ENCODE results near the gene RNF103.
"Not testable (repeated sequence)": the region's sequence is repeated elsewhere in the genome, so short reads cannot be mapped to it uniquely, and the experiment has no call there.

Gene RNF103

DNA sequence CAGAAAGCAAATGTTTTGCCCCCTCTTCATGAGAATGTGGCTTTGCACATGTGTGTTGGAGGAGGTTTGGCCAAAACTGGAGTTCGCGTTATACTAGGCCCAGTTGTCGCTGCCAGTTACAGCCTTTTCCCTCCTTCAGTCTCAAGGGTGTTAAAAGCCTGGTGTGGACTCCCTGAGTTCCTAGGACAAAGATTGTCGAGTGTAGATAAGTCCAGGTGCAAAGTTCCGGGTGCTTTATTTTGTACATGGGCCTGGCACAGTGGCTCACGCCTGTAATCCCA is 542 bp upstream of the RNF103 start:
- no peak for DNase-seq (ENCODE audit: low read depth)

GRCh38 chr2:86623043-86623493 is 597 bp downstream of the RNF103 start:
- DNase-seq (ENCODE audit: low read depth), result peak; percentile 29

GRCh38 chr2:86622519-86623042 is 1.1 kb downstream of the RNF103 start:
- no peak for DNase-seq (ENCODE audit: low read depth)

DNA sequence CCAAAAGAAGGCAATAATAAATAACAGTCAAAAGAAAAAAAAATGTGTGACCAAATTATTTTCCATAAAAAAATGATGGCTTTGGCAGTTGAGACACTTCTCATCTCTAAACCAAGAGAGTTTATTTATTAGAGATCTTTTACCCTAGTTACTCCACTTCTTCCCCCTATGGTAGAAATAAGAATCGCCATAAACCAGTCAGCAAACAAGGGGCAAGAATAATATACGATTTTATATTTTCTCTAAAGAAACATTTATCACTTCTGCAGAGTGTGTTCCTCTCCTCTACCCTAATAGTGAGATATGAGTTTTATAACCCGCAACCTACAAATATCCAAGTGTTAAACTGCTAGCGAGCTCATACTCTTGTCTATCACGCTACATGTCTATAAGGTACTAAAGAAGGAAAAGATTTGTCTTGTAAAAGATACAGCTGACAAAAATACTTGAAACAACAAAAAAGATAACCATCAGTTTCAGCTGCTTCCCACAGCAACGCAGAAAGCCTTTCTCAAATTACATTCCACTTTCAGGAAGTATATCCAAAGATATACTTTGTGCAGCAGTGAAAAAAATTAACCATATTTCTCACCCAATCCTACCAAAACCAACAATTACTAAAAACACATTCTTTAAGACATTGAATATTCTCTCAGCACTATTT is 2.3 kb downstream of the RNF103 start:
- no peak for DNase-seq (ENCODE audit: low read depth)

DNA sequence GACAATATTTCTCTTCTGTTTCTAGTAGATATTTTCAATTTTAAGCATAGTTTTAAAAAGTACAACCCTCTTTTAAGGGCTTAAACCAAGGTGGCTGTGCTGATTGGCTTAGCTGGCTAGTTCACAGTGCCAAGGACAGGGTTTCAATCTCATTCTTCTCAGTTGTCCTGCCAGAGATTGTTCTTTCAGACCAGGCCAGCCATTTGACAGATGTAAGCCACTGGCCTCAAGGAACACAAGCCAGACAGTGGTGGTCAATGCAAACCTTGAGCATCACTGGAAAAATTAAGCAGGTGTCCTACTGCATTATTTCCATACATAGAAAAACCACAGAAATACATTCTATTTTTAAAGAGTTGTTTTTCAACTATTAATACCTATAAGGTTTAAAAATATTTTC is 5.9 kb downstream of the RNF103 start:
- DNase-seq (ENCODE audit: low read depth), result no peak

DNA sequence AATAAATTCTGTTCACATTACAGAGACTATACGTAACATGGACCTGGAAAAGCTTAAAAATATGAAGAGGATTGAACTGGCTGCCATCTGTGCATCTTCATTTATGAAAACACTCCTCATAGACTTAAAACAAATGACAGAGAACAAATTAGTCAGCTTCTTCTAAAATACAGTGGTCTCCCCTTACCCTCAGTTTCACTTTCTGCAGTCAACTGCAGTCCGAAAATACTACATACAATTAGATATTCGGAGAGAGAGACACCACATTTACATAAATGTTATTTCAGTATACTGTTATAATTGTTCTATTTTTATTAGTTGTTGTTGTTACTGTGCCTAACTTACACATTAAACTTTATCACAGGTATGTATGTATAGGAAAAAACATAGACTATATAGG is 6.5 kb downstream of the RNF103 start:
- no peak for DNase-seq (ENCODE audit: low read depth)

- DNase-seq (ENCODE audit: low read depth), result no peak
Measured at GRCh38 chr2:86616502-86616901, 7.2 kb downstream of the RNF103 start.

DNA sequence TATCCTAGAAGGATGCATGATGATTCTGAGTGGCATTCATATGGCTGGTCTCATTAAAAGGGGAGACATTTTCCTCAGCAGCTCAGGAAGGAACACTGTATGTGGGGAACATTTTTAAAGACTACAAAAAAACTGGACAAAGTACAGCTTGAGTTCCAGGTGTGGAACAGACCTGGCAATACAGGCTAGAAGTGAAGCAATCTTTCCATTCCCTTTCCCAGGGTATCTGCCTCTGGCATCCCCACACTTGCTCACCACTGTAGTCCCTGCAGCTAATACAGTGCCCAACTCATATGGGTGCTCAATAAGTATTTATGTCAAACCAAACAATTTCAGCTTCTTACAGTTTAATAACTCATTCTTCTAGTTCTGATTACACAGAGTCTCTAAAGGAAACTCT is 8.1 kb downstream of the RNF103 start:
- DNase-seq (ENCODE audit: low read depth), result no peak

- no peak for DNase-seq (ENCODE audit: low read depth)
Measured at GRCh38 chr2:86613515-86613914, 10.2 kb downstream of the RNF103 start.

DNA sequence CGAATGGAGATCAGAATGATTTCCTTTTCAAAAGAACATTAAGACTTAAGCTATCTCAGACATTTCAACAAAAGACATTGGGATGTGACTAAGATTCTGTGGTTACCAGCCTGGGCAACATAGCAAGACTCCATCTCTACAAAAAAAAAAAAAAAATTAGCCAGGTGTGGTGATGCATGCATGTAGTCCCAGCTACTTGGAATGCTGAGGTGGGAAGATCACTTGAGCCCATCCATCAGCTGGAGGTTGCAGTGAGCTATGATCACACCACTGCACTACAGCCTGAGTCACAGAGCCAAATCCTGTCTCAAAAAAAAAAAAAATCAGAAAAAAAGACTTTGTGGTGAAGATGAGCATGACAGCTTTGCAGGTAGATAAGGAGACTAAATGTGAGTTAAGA is 12.8 kb downstream of the RNF103 start:
- no peak for DNase-seq (ENCODE audit: low read depth)

- no peak for DNase-seq (ENCODE audit: low read depth)
Measured at GRCh38 chr2:86608832-86609410, 14.7 kb downstream of the RNF103 start.

DNA sequence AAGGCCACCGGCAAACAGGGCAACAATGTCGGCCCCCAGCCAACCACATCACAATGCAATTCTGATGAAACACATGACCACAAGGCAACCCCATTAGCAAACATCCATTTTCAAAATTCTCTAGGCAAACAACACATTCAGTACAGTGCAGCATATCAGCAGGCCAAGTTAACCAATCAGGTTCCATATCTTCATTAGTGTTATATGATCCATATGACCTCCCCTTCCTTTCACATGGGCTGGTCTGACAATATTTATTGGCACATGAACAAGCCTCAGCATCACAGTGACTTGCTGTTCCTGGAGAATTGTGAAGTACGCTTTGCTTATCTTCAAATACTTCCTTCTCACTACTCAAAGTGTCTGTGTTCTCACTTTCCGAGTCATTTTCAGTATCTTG is 19.8 kb downstream of the RNF103 start:
- no peak for DNase-seq (ENCODE audit: low read depth)

DNA sequence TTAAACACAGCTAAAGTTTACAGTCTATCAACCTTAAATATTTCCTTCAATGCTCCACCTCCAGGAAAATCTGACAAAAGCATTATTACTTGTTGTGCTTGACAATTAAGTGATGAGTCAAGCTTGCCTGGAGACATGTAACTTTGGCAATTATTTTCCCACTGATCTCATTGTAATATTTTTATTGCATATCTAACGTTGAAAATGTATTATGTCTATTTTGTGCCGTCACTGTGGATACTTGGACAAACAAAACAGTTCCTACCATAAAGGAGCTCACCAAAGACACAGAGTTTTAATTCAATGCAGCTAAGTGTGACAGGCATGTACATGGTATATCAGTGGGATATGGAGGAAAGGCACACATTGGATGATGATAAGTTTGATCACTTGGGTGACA is 24.7 kb downstream of the RNF103 start:
- no peak for DNase-seq (ENCODE audit: low read depth)

DNA sequence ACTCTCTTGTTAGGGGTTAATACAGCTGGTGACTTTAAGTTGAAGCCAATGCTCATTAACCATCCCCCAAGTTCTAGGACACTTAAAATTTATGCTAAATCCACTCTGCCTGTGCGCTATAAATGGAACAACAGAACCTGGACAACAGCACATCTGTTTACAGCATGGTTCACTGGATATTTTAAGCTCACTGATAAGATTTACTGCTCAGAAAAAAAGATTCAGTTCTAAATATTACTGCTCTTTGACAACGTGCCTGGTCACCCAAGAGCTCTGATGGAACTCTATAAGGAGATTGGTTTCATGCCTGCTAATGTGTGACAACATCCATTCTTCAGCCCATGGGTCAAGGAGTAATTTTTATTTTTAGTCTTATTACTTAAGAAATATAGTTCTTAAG is 27.5 kb downstream of the RNF103 start:
- no peak for DNase-seq (ENCODE audit: low read depth)

DNA sequence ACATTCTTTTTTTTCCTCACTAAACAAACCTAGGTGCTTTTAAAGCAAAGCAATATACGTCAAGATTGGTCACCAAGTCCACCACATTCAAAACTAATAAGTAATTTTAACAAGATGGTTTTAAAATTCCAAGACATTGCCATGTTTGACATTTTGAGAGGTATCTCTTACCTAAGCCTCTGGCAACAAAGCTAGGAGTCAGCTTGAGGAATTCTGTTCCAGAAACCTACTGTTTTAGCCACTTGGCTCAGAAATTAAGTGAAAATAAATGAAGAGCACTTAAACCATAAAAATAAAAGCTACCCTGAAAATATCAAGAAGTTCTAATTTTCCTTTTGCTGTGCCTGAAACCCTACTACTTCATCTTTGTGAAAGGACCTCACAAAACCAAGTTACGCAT is 30.4 kb downstream of the RNF103 start:
- no peak for DNase-seq (ENCODE audit: low read depth)

DNA sequence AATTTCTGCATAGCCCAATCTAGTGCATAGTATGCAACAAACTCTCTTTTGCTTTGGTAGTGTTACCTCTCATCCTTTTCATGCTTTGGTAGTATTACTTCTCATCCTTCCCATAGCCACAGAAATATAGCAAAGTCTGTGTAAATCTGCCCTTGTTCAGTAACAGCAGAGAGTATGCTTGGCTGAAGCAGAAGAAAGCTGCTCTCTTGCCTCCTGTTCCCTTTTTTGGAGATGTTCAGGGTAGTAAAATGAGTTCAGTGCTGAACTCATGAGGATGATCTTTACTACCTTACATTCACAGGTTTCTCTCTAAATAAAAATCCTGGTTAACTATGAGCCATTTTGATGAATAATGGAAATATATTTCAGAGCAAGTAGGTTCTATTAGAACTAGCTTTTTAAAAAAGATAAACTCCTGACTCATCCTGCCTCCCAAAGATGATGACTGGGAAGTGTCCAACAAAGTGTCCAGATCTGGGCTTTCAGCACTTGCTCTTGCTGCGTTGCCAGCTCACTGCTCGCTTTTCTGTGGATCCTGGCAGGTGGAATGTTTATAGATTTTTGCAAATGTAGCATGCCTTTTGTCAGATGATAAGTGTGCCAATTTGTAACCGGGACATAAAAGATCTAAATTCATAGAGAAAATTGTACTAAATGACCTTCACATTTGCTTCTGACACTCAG is 31.0 kb downstream of the RNF103 start:
- DNase-seq (ENCODE audit: low read depth), result no peak

DNA sequence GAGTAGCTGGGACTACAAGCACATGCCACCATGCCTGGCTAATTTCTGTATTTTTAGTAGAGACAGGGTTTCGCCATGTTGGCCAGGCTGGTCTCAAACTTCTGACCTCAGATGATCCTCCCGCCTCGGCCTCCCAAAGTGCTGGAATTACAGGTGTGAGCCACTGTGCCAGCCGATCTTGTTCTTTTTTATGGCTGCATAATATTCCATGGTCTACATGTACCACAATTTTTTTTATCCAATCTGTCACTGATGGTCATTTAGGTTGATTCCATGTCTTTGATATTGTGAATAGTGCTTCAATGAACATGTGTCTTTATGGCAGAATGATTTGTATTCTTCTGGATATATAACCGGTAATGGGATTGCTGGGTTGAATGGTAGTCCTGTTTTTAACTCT is 34.0 kb downstream of the RNF103 start:
- not testable (repeated sequence) for DNase-seq (ENCODE audit: low read depth)

DNA sequence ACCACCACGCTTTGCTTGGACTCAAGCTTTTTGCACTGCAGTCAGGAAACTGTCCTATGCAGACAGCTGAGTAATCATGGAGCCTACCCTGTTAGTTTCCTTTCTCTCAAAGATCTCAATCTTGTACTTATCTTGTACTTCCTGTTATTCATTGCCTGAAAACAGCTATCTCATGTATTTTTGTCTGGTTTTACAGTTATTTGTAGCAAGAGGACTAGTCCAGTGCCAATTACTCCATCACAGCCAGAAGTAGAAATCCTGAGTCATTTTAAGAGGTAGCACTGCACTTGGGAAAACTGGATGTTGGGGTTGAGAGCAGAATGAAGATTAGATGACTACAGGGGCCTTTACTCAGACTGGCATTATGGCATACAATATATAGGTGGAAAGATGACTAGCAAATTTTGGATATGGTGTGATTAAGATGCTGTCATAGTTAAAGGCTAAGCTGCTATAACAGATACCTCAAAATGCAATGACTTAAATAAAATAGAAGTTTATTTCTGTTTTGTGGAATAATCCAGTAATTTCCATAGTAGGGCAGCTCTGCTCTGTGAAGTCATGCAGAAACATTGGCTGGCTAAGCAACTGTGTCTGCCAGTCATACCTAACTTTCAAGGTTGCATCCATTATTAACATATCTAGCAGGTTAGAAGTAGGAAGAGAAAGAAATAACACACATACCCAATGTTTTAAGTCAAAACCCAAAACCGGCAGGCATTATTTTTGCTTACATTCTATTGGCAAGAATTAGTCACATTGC is 39.3 kb downstream of the RNF103 start:
- DNase-seq (ENCODE audit: low read depth), result no peak

- no peak for DNase-seq (ENCODE audit: low read depth)
Measured at GRCh38 chr2:86580560-86580959, 43.1 kb downstream of the RNF103 start.

DNA sequence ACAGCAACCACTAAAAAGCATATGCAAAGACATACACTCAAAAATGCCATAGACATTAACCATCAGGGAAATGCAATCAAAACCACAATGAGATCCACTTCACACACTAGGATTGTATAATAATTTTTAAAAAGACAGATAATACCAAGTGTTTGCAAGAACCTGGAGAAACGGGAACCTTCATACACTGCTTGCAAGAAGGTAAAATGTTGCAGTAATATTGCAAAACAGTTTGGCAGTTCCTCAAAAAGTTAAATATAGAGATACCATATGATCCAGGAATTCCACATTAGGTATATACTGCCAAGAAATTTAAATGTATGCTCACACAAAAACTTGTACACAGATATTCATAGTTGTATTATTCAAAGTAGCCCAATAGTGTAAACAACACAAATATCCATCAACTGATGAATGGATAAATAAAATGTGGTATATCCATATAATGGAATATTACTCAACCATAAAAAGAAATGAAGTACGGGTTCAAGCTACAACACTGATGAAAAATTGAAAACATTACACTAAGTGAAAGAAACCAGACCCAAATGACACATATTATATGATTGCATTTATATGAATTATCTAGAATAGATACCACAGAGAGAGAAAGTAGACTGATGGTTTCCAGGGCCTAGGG is 45.7 kb downstream of the RNF103 start:
- DNase-seq (ENCODE audit: low read depth), result no peak

DNA sequence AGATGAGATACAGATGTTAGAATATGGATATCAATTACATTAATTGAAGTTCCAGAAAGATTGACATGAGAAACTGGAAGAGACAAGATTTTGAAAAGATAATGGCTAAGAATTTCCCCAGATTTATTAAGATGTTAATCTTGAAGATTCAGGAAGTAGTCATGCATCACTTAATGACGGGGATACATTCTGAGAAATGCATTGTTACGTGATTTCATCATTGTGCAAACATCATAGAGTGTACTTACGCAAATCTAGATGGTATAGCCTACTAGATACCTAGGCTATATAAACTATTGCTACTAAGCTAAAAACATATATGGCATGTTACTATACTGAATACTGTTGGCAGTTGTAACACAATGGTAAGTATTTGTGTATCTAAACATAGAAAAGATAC is 53.6 kb downstream of the RNF103 start:
- DNase-seq (ENCODE audit: low read depth), result no peak

GRCh38 chr2:86566821-86567190 is 56.9 kb downstream of the RNF103 start:
- no peak for DNase-seq (ENCODE audit: low read depth)

All from activated gamma-delta T cell treated with anti-CD3 and anti-CD28 coated beads, Interleukin-2, amount 50 U/mL, for 16 hours (primary cell).